Activated CD4-positive, alpha-beta T cell treated with anti-CD3 and anti-CD28 coated beads, Interleukin-2, amount 50 U/mL, for 24 hours (primary cell): ENCODE measurements around the gene MACROD2.

ENCODE experiments used
- DNase-seq, 2 donors: peaks; one replicate each; pipeline ENCODE4 v3.0.0-alpha.2; 2020; ENCODE audit warnings: low read depth in 1 of 2, low spot score in 1 of 2

MACROD2 gene

GRCh38 chr20:15296422-15296821 lies 1301.1 kb downstream of the MACROD2 start:
- no peak for DNase-seq

- no peak for DNase-seq
Measured at GRCh38 chr20:15297059-15297875, 1302.0 kb downstream of the MACROD2 start.

- no peak for DNase-seq
Measured at GRCh38 chr20:15302075-15302474, 1306.8 kb downstream of the MACROD2 start.

GRCh38 chr20:15310361-15310760 lies 1315.0 kb downstream of the MACROD2 start:
- no peak for DNase-seq

- no peak for DNase-seq
Measured at GRCh38 chr20:15316556-15316955, 1321.2 kb downstream of the MACROD2 start.

GRCh38 chr20:15317546-15318232 lies 1322.4 kb downstream of the MACROD2 start:
- DNase-seq, result no peak

- no peak for DNase-seq
Measured at GRCh38 chr20:15318682-15319081, 1323.4 kb downstream of the MACROD2 start.

GRCh38 chr20:15319439-15319838 lies 1324.1 kb downstream of the MACROD2 start:
- DNase-seq, result no peak

GRCh38 chr20:15320941-15321340 lies 1325.6 kb downstream of the MACROD2 start:
- no peak for DNase-seq

GRCh38 chr20:15327123-15327522 lies 1331.8 kb downstream of the MACROD2 start:
- no peak for DNase-seq

- DNase-seq, result no peak
Measured at GRCh38 chr20:15328084-15328483, 1332.8 kb downstream of the MACROD2 start.

- no peak for DNase-seq
Measured at GRCh38 chr20:15332711-15333160, 1337.4 kb downstream of the MACROD2 start.

- no peak for DNase-seq
Measured at GRCh38 chr20:15333170-15333569, 1337.9 kb downstream of the MACROD2 start.

GRCh38 chr20:15336011-15336410 lies 1340.7 kb downstream of the MACROD2 start:
- DNase-seq, result no peak

- DNase-seq, result no peak
Measured at GRCh38 chr20:15336536-15336935, 1341.2 kb downstream of the MACROD2 start.

GRCh38 chr20:15339264-15339663 lies 1343.9 kb downstream of the MACROD2 start:
- no peak for DNase-seq

- no peak for DNase-seq
Measured at GRCh38 chr20:15342991-15343523, 1347.7 kb downstream of the MACROD2 start.

- no peak for DNase-seq
Measured at GRCh38 chr20:15345287-15345686, 1350.0 kb downstream of the MACROD2 start.

GRCh38 chr20:15346657-15347280 lies 1351.5 kb downstream of the MACROD2 start:
- no peak for DNase-seq

GRCh38 chr20:15359056-15359455 lies 1363.7 kb downstream of the MACROD2 start:
- no peak for DNase-seq

- no peak for DNase-seq
Measured at GRCh38 chr20:15362849-15363248, 1367.5 kb downstream of the MACROD2 start.

- no peak for DNase-seq
Measured at GRCh38 chr20:15364781-15365180, 1369.5 kb downstream of the MACROD2 start.
